Dermis blood vessel endothelial cell (primary cell): ENCODE measurements around the gene RPL7A. TPM values are rescaled to one million over a fixed set of nuclear protein-coding genes. Genes with fewer than 3 reads are reported as not detected.
A peak's percentile ranks its signal among the peaks of the same experiment; 100 is the strongest.
"Not testable (repeated sequence)": the region's sequence is repeated elsewhere in the genome, so short reads cannot be mapped to it uniquely, and the experiment has no call there.

Experiments
- DNase-seq: peaks from one replicate; pipeline ENCODE4 v3.0.0; 2010
- total RNA-seq: library from RNA; depleted of rRNA; stranded (reverse); fragments of >200 nt; gene quantifications from 2 replicates; pipeline ENCODE4 v1.2.3, GENCODE V29; 2014

The RPL7A gene
- total RNA-seq, 1 donor from 2014 or later, result 2,833 TPM

DNA sequence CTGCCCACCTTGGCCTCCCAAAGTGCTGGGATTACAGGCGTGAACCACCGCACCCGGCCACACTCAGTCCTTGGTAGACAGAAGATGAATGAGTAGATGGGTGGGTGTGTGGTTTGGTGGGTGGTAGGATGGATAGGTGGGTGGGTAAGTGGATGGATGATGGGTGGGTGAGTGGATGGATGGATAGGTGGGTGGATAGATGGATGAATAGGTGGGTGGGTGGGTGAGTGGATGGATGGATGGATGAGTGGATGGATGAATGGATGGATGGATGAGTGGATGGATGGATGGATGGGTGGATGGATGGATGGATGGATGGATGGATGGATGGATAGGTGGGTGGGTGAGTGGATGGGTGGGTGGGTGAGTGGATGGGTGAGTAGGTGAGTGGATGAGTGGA is 44.3 kb downstream of the RPL7A start:
- not testable (repeated sequence) for DNase-seq

DNA sequence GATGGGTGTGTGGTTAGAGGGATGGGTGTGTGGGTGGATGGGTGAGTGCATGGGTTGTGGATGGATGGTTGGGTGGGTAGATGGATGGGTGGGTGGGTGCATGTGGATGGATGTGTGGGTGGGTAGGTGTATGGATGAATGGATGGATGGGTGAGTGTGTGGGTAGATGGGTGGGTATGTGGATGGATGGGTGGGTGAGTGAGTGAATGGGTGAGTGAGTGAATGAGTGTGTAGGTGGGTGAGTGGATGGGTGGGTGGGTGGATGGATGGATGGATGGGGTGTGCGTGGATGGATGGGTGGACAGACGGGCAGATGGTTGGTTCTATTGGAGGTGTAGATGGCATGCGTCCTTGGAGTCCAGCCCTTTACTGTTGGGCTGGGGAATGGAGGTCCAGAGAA is 45.4 kb downstream of the RPL7A start:
- no peak for DNase-seq

DNA sequence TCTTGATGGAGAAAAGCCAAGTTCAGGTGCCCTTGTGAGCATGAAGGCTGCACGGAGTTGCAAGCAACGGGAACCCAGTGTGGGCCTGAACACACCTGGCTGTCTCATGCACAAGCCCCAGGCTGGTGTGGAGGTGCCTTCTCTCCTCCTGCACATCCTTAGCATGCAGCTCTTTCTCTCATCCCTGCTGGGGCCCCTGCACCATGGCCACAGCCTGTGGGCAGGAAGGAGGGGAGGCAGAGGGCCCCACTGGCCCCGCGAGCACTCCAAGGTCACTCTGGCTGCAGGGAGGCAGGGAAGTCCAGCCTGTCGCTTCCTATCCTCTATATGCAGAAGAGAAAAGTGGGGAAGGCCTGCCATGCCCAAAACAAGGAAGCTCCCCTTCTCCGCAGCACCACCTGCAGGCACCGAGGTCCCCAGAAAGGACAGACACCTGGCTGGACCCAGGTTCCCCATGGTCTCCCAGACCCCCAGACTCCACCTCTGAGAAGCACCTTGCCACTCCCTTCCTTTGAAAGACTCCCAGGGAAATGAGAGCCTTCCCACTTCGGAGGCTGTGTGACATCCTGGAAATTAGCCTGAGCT is 46.8 kb downstream of the RPL7A start:
- no peak for DNase-seq

DNA sequence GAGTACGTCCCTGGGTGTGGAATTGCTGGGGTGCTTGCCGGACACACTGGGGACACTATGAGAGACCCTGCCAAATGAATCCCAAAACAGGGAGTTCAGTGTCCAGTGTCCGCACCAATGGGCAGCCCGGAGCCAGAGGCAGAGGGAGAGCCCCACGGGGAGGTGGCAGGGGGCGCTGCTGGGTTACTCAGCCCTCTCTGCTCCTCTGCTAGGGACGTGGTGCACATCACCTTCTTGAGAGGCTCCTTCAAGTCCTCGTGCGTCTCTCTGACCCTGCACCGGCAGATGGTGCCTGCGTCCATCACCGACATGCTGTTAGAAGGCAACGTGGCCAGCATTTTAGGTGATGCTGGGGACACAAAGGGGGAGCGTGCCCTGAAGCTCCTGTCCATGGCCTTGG is 48.9 kb downstream of the RPL7A start:
- DNase-seq, result peak; percentile 39

DNA sequence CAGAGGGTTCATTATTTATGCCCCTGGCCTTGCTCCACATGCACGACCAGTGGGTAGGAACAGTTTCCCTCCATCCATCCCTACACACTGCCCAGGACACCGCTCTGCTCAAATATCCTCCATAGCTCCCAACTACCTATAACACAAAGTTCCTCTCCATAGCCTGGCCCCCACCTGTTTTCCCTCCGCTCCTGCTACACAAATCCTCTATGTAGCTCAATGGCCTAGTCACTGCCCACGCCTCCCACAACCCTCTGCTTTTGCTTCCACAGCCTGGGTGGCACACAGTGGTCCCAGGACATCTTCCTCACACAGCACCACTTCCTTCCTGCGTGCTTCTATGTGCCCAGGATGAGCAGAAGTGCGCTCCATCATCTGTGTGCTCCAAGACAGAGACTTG is 49.4 kb downstream of the RPL7A start:
- DNase-seq, result no peak

DNA sequence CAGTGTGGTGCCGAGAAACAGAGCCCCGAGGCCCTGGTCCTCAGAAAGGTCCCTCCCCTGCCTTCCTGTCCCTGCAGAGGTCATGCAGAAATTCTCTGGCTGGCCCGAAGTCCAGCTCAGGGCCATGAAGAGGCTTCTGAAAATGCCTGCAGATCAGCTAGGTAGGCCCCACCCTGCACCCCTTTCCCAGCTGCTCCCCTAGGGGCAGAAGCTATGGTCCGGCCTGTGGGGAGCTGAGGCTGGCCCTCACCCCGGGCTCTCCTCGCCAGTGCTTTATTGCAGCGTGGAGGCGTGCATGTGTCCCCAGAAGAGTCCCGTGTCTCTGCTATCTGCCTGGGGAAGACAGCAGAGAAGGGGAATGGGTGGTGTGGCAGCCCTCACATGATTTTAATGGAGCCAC is 49.9 kb downstream of the RPL7A start:
- no peak for DNase-seq

DNA sequence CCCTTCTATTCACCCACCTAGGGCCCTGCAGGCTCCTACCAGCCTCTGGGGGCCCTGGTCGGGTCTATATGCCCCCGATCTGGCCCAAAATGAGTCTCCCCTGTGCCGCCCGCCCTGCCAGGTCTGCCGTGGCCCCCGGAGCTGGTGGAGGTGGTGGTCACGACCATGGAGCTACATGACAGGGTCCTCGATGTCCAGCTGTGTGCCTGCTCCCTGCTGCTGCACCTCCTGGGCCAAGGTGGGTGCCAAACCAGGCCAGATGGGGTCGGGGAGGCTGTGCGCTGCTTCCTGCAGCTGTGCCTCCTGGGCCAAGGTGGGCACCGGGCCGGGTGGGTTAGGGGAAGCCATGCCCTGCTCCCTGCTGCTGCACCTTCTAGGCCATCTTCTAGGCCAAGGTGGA is 52.3 kb downstream of the RPL7A start:
- DNase-seq, result no peak

Other genes with a start within 250 kb of the RPL7A start
- 68.7 and 68.9 TPM in 2 replicates for gene RALGDS, start 227.0 kb upstream of the RPL7A start, total RNA-seq
- 15.7 and 28.0 TPM in 2 replicates for gene GBGT1, start 184.3 kb upstream of the RPL7A start, total RNA-seq
- not detected in 2 replicates for gene OBP2B, start 139.0 kb upstream of the RPL7A start, total RNA-seq
- under 0.01 and 0.51 TPM in 2 replicates for gene ABO, start 73.0 kb upstream of the RPL7A start, total RNA-seq
- gene SURF6, start 12.0 kb upstream of the RPL7A start, total RNA-seq, result 13.0 and 15.0 TPM in 2 replicates
- 17.7 and 26.6 TPM in 2 replicates for gene MED22, start 87 bp upstream of the RPL7A start, total RNA-seq
- 15.3 and 31.1 TPM in 2 replicates for gene SURF1, start 8.3 kb downstream of the RPL7A start, total RNA-seq
- gene SURF2, start 8.3 kb downstream of the RPL7A start, total RNA-seq, result 11.2 and 11.7 TPM in 2 replicates
- 370 and 397 TPM in 2 replicates for gene SURF4, start 27.8 kb downstream of the RPL7A start, total RNA-seq
- gene STKLD1, start 28.1 kb downstream of the RPL7A start, total RNA-seq, result 0.47 and 1.2 TPM in 2 replicates
- gene REXO4, start 69.8 kb downstream of the RPL7A start, total RNA-seq, result 16.2 and 26.9 TPM in 2 replicates
- gene ADAMTS13, start 74.1 kb downstream of the RPL7A start, total RNA-seq, result 0.84 and 1.0 TPM in 2 replicates
- gene CACFD1, start 111.8 kb downstream of the RPL7A start, total RNA-seq, result 12.8 and 21.4 TPM in 2 replicates
- gene SLC2A6, start 130.9 kb downstream of the RPL7A start, total RNA-seq, result 32.0 and 42.1 TPM in 2 replicates
- not detected in 2 replicates for gene MYMK, start 176.7 kb downstream of the RPL7A start, total RNA-seq
- gene ADAMTSL2, start 186.5 kb downstream of the RPL7A start, total RNA-seq, result under 0.01 and 0.17 TPM in 2 replicates